IMR-90 (cell line): ENCODE results near the gene KIAA0825. TPM values are rescaled to one million over a fixed set of nuclear protein-coding genes. Genes with fewer than 3 reads are reported as not detected.

ENCODE experiments used
- ATAC-seq: fragments of 200-7000 bp; cut with Tn5 transposase; 2 replicates; pipeline ENCODE4 v1.9.1; 2020; ENCODE audit warnings: low read depth, mild to moderate bottlenecking, moderate library complexity
- BruUV-seq: library from RNA; stranded (reverse); fragments of 400-500 nt; replicated peaks from 2 replicates; lab custom pipeline; 2021; lab: Mats Ljungman, UMichigan
- CTCF ChIA-PET: fragments of 300-600 bp; formaldehyde crosslinking; extraction: SDS; loops from one replicate; lab custom pipeline; 2021; ENCODE audit warnings: antibody characterized with exemption; lab: Yijun Ruan, JAX
- POLR2A ChIA-PET: fragments of 300-600 bp; sonication (Branson Sonifier 250); formaldehyde crosslinking; loops from one replicate; lab custom pipeline; 2022; ENCODE audit warnings: antibody characterized with exemption; ENCODE audit not compliant: unreplicated experiment; lab: Charles Lee
- DNase-seq: peaks from one replicate; pipeline ENCODE4 v3.0.0; 2013
- H2AFZ ChIP-seq: replicated peaks from 2 replicates; pipeline ENCODE3; 2013; ENCODE audit warnings: low read length, mild to moderate bottlenecking; ENCODE audit not compliant: poor library complexity
- H2AK5ac ChIP-seq: 2 replicates; pipeline ENCODE4 v1.6.1; 2013; ENCODE audit warnings: low read depth, low read length, inconsistent platforms
- H2AK9ac ChIP-seq: replicated peaks from 2 replicates; pipeline ENCODE3; 2013; ENCODE audit warnings: mild to moderate bottlenecking, low read depth, low read length, moderate library complexity; ENCODE audit not compliant: poor library complexity
- H2BK120ac ChIP-seq: 2 replicates; pipeline ENCODE4 v1.6.1; 2013; ENCODE audit warnings: low read depth, low read length, inconsistent platforms
- H2BK15ac ChIP-seq: 3 replicates; pipeline ENCODE4 v1.6.1; 2013; ENCODE audit warnings: low read depth, low read length, inconsistent platforms
- H2BK20ac ChIP-seq: 2 replicates; pipeline ENCODE4 v1.6.1; 2013; ENCODE audit warnings: low read depth, mild to moderate bottlenecking, inconsistent platforms, low read length, moderate library complexity
- H2BK5ac ChIP-seq: 2 replicates; pipeline ENCODE4 v1.6.1; 2013; ENCODE audit warnings: mild to moderate bottlenecking, low read depth, low read length, inconsistent platforms; ENCODE audit not compliant: poor library complexity, severe bottlenecking
- H3K14ac ChIP-seq: replicated peaks from 2 replicates; pipeline ENCODE4 v1.6.1; 2013; ENCODE audit warnings: low read depth, low read length, inconsistent platforms
- H3K18ac ChIP-seq: 2 replicates; pipeline ENCODE4 v1.6.1; 2013; ENCODE audit warnings: low read depth, low read length, control low read depth
- H3K23ac ChIP-seq: 2 replicates; pipeline ENCODE4 v1.6.1; 2013; ENCODE audit warnings: low read depth, low read length, inconsistent platforms
- H3K27ac ChIP-seq: 2 replicates; pipeline ENCODE4 v1.5.1; 2013; ENCODE audit warnings: mild to moderate bottlenecking, control low read depth, low read length; ENCODE audit not compliant: insufficient read depth
- H3K27me3 ChIP-seq: 2 replicates; pipeline ENCODE4 v1.6.1; 2013; ENCODE audit warnings: low read length; ENCODE audit not compliant: control insufficient read depth, insufficient read depth
- H3K36me3 ChIP-seq: 2 replicates; pipeline ENCODE4 v1.6.1; 2013; ENCODE audit warnings: low read length, mixed read lengths; ENCODE audit not compliant: control insufficient read depth, insufficient read depth
- H3K4ac ChIP-seq: 2 replicates; pipeline ENCODE4 v1.6.1; 2013; ENCODE audit warnings: low read depth, low read length, inconsistent platforms
- H3K4me1 ChIP-seq: 2 replicates; pipeline ENCODE4 v1.6.1; 2013; ENCODE audit warnings: low read length, mixed read lengths; ENCODE audit not compliant: control insufficient read depth, insufficient read depth
- H3K4me2 ChIP-seq: 2 replicates; pipeline ENCODE4 v1.6.1; 2013; ENCODE audit warnings: low read depth, mild to moderate bottlenecking, control low read depth, low read length, moderate library complexity
- H3K4me3 ChIP-seq: 2 replicates; pipeline ENCODE4 v1.5.1; 2013; ENCODE audit warnings: low read depth, mild to moderate bottlenecking, control low read depth, low read length, moderate library complexity; ENCODE audit not compliant: insufficient read depth
- H3K56ac ChIP-seq: 2 replicates; pipeline ENCODE4 v1.6.1; 2013; ENCODE audit warnings: low read length, inconsistent platforms; ENCODE audit not compliant: insufficient read depth; ENCODE audit errors: extremely low read depth
- H3K79me1 ChIP-seq, 2 experiments: 2 replicates each; pipeline ENCODE4 v1.6.1; 2013; ENCODE audit warnings: low read length in 2 of 2, inconsistent platforms in 1 of 2, low read depth in 1 of 2
- H3K9ac ChIP-seq: 2 replicates; pipeline ENCODE4 v1.6.1; 2013; ENCODE audit warnings: low read depth, low read length, control low read depth
- H3K9me1 ChIP-seq: 2 replicates; pipeline ENCODE4 v1.6.1; 2013; ENCODE audit warnings: low read length, inconsistent platforms; ENCODE audit not compliant: insufficient read depth
- H3K9me3 ChIP-seq: 2 replicates; pipeline ENCODE4 v1.6.1; 2013; ENCODE audit warnings: low read length; ENCODE audit not compliant: control insufficient read depth, insufficient read depth
- H4K20me1 ChIP-seq: 2 replicates; pipeline ENCODE4 v1.6.1; 2013; ENCODE audit warnings: low read length, inconsistent platforms; ENCODE audit not compliant: insufficient read depth
- H4K5ac ChIP-seq: 2 replicates; pipeline ENCODE4 v1.6.1; 2013; ENCODE audit warnings: mild to moderate bottlenecking, low read depth, low read length, control low read depth
- H4K8ac ChIP-seq, 2 experiments: 2 replicates each; pipeline ENCODE4 v1.6.1; 2013; ENCODE audit warnings: low read depth in 2 of 2, low read length in 2 of 2, control low read depth in 1 of 2, inconsistent platforms in 1 of 2
- H4K91ac ChIP-seq: 2 replicates; pipeline ENCODE4 v1.6.1; 2013; ENCODE audit warnings: low read depth, low read length, inconsistent platforms; ENCODE audit not compliant: insufficient read depth
- CEBPB ChIP-seq: IDR thresholded peaks from 2 replicates; pipeline ENCODE4 v1.6.1; 2012; ENCODE audit warnings: low read depth, low read length, improper control_type of control experiment
- NFE2L2 ChIP-seq: fragments of 150-350 bp; IDR thresholded peaks from 2 replicates; pipeline ENCODE4 v1.6.1; 2016; ENCODE audit warnings: low read depth, mild to moderate bottlenecking, low read length
- POLR2A ChIP-seq: IDR thresholded peaks from 2 replicates; pipeline ENCODE4 v1.6.1; 2012; ENCODE audit warnings: mild to moderate bottlenecking, low read depth, low read length
- RAD21 ChIP-seq: IDR thresholded peaks from 2 replicates; pipeline ENCODE4 v1.6.1; 2012; ENCODE audit warnings: low read length, improper control_type of control experiment
- WGBS, 2 experiments: methylation state at CpG; one replicate each; pipeline versions ENCODE4 v1.1.5 to v1.1.7; 2013; ENCODE audit warnings: missing lambda C conversion rate in 2 of 2; ENCODE audit not compliant: insufficient read length in 1 of 2; ENCODE audit errors: extremely low coverage in 2 of 2; 5-methylcytosine and 5-hydroxymethylcytosine counted together
- dilution Hi-C: fragments of 300-500 bp; cut with HindIII; formaldehyde crosslinking; loops from one replicate; pipeline ENCODE4 v1.14.3; 2018; ENCODE audit warnings: low sequenced_read_pairs; ENCODE audit not compliant: unreplicated experiment
- in situ Hi-C: fragments of 300-500 bp; cut with MboI; formaldehyde crosslinking; loops from 3 replicates; pipeline ENCODE4 v1.14.3; 2019; ENCODE audit warnings: low sequenced_read_pairs, inconsistent platforms, mixed read lengths
- intact Hi-C: fragments of 100-400 bp; cut with micrococcal nuclease; formaldehyde crosslinking; loops from 2 replicates; pipeline ENCODE4 v1.10.0; 2022
- polyA plus RNA-seq, 3 experiments: library from polyadenylated mRNA; depleted of rRNA; stranded (reverse); fragments of >200 nt; gene quantifications; 2 replicates each; pipeline ENCODE4 v1.2.3, GENCODE V29; 2012; ENCODE audit warnings: low replicate concordance in 1 of 3
- total RNA-seq: library from RNA; depleted of rRNA; stranded (reverse); fragments of >200 nt; gene quantifications from 2 replicates; pipeline ENCODE4 v1.2.3, GENCODE V29; 2012
- TF ChIP-seq, protein P1 (sequence below): fragments of 150-350 bp; IDR thresholded peaks from 2 replicates; pipeline ENCODE4 v1.6.1; 2016; ENCODE audit warnings: low read depth, mild to moderate bottlenecking, low read length, moderate library complexity, borderline replicate concordance

The KIAA0825 gene
- total and polyA plus RNA-seq, 2 of the 4 experiments (the other 2 are of a cell fraction), result 0.46 to 1.8 TPM

DNA sequence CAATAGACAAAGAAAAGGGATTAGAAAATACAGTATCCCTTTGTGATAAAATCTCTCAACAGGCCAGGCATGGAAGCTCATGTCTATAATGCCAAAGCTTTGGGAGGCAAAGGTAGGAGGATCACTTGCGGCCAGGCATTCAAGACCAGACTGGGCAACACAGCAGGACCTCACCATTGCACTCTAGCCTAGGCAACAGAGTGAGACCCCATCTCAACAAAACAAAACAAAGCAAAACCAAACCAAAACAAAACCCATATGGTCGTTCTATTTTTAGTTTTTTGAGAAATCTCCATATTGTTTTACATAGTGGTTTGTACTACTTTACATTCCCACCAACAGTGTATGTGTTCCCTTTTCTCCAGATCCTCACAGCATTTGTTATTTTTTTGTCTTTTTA lies 193.0 kb downstream of the KIAA0825 start:
- H3K36me3 ChIP-seq, result no peaks in the 10 kb centered on the region
- intact Hi-C loops (no loop called here), dilution Hi-C loops (no loop called here), in situ Hi-C loops (no loop called here)
- H4K91ac ChIP-seq, result no peak overlapping the region
- no peak overlapping the region for H3K14ac ChIP-seq
- no peak overlapping the region for H2AFZ ChIP-seq
- no peak overlapping the region for H3K18ac ChIP-seq
- no peak overlapping the region for H3K4me2 ChIP-seq
- ChIA-PET POLR2A (no interaction called here), CTCF (interaction anchor here (0.6 kb wide), 1 partner anchor 643 kb away, joined by 3 read pairs; no protein-coding TSS in a partner anchor)
- WGBS, 2 experiments, result no CpG with 5 or more reads among the region's 2 CpGs
- no peak overlapping the region for H4K8ac ChIP-seq
- H3K9me3 ChIP-seq, result no peaks in the 10 kb centered on the region
- no peak overlapping the region for H2AK5ac ChIP-seq
- H3K9ac ChIP-seq, result no peak overlapping the region
- no peak for DNase-seq
- no peak overlapping the region for H2BK20ac ChIP-seq
- no peak overlapping the region for H2AK9ac ChIP-seq
- H3K9me1 ChIP-seq, result no peaks in the 10 kb centered on the region
- H3K56ac ChIP-seq, result no peak overlapping the region
- no peak overlapping the region for H2BK120ac ChIP-seq
- H3K23ac ChIP-seq, result no peak overlapping the region
- no peak for ATAC-seq
- no peak overlapping the region for H3K4ac ChIP-seq
- H3K4me3 ChIP-seq, result no peak overlapping the region
- H4K20me1 ChIP-seq, result no peaks in the 10 kb centered on the region
- no peak for TF ChIP-seq CEBPB
- TF ChIP-seq, protein P1, sequence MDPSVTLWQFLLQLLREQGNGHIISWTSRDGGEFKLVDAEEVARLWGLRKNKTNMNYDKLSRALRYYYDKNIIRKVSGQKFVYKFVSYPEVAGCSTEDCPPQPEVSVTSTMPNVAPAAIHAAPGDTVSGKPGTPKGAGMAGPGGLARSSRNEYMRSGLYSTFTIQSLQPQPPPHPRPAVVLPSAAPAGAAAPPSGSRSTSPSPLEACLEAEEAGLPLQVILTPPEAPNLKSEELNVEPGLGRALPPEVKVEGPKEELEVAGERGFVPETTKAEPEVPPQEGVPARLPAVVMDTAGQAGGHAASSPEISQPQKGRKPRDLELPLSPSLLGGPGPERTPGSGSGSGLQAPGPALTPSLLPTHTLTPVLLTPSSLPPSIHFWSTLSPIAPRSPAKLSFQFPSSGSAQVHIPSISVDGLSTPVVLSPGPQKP, result no peak
- no peak for TF ChIP-seq RAD21
- TF ChIP-seq POLR2A, result no peak
- no peak for TF ChIP-seq NFE2L2
- no peaks in the 10 kb centered on the region for H3K79me1 ChIP-seq
- no peak overlapping the region for H2BK5ac ChIP-seq
- no peaks in the 10 kb centered on the region for H3K4me1 ChIP-seq
- no peak overlapping the region for H2BK15ac ChIP-seq
- no peak overlapping the region for H4K5ac ChIP-seq
- no peak overlapping the region for H3K27ac ChIP-seq
- no peaks in the 10 kb centered on the region for H3K27me3 ChIP-seq
- no TSS peak for BruUV-seq
